Neural cell (in vitro differentiated cells): ENCODE measurements around the gene HIKESHI.

ENCODE experiments used
- EZH2 ChIP-seq: fragments of 200-600, 300-800 bp; shearing (Covaris generic), sonication (generic); IDR thresholded peaks from 2 replicates; pipeline ENCODE4 v1.6.1; 2014; ENCODE audit warnings: antibody characterized with exemption, low read length, borderline replicate concordance, mild to moderate bottlenecking; ENCODE audit not compliant: insufficient read depth, poor library complexity, severe bottlenecking
- MXI1 ChIP-seq: fragments of 450-650 bp; conservative IDR thresholded peaks from 2 replicates; pipeline ENCODE4 v1.6.1; 2014; ENCODE audit warnings: antibody characterized with exemption, mild to moderate bottlenecking; ENCODE audit not compliant: poor library complexity, severe bottlenecking
- POLR2AphosphoS5 ChIP-seq: IDR thresholded peaks from 2 replicates; pipeline ENCODE4 v1.6.1; 2012
- RAD21 ChIP-seq: fragments of 450-650 bp; conservative IDR thresholded peaks from 2 replicates; pipeline ENCODE4 v1.6.1; 2014; ENCODE audit warnings: antibody characterized with exemption, mild to moderate bottlenecking, moderate library complexity
- SMC3 ChIP-seq: fragments of 450-650 bp; conservative IDR thresholded peaks from 2 replicates; pipeline ENCODE4 v1.6.1; 2014; ENCODE audit warnings: antibody characterized with exemption, mild to moderate bottlenecking, moderate library complexity; ENCODE audit not compliant: poor library complexity
- TAF1 ChIP-seq: IDR thresholded peaks from 2 replicates; pipeline ENCODE4 v1.6.1; 2012; ENCODE audit warnings: low read depth
- TF ChIP-seq, protein P1 (sequence below): fragments of 450-650 bp; IDR thresholded peaks from 2 replicates; pipeline ENCODE4 v1.5.1; 2014; ENCODE audit warnings: antibody characterized with exemption, mild to moderate bottlenecking, moderate library complexity; ENCODE audit not compliant: poor library complexity, severe bottlenecking
- TF ChIP-seq, protein P2 (sequence below): IDR thresholded peaks from 2 replicates; pipeline ENCODE4 v1.6.1; 2012; ENCODE audit warnings: borderline replicate concordance

DNA sequence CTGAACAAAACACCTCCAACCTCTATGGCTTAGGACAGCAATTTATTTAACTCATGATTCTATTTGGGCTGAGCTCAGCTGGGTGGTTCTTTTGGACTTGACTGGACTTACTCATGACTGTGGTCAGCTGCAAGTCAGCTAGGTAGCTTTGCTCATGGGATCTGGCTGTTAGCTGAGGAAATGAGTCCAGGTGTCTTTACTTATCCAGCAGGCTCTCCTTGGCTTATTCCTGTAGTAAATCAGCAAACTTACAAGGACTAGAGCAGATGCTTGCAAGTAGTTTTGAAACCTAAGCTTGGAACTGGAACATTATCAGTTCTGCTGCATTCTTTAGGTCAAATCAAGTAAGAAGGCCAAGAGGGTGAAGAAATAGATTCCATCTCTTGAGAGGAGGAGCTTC is 8.0 kb upstream of the HIKESHI start:
- TF ChIP-seq POLR2AphosphoS5 (no peak), EZH2 (no peak), RAD21 (no peak), TAF1 (no peak), SMC3 (no peak), MXI1 (no peak)
- TF ChIP-seq, protein P1, sequence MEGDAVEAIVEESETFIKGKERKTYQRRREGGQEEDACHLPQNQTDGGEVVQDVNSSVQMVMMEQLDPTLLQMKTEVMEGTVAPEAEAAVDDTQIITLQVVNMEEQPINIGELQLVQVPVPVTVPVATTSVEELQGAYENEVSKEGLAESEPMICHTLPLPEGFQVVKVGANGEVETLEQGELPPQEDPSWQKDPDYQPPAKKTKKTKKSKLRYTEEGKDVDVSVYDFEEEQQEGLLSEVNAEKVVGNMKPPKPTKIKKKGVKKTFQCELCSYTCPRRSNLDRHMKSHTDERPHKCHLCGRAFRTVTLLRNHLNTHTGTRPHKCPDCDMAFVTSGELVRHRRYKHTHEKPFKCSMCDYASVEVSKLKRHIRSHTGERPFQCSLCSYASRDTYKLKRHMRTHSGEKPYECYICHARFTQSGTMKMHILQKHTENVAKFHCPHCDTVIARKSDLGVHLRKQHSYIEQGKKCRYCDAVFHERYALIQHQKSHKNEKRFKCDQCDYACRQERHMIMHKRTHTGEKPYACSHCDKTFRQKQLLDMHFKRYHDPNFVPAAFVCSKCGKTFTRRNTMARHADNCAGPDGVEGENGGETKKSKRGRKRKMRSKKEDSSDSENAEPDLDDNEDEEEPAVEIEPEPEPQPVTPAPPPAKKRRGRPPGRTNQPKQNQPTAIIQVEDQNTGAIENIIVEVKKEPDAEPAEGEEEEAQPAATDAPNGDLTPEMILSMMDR = no peak
- TF ChIP-seq, protein P2, sequence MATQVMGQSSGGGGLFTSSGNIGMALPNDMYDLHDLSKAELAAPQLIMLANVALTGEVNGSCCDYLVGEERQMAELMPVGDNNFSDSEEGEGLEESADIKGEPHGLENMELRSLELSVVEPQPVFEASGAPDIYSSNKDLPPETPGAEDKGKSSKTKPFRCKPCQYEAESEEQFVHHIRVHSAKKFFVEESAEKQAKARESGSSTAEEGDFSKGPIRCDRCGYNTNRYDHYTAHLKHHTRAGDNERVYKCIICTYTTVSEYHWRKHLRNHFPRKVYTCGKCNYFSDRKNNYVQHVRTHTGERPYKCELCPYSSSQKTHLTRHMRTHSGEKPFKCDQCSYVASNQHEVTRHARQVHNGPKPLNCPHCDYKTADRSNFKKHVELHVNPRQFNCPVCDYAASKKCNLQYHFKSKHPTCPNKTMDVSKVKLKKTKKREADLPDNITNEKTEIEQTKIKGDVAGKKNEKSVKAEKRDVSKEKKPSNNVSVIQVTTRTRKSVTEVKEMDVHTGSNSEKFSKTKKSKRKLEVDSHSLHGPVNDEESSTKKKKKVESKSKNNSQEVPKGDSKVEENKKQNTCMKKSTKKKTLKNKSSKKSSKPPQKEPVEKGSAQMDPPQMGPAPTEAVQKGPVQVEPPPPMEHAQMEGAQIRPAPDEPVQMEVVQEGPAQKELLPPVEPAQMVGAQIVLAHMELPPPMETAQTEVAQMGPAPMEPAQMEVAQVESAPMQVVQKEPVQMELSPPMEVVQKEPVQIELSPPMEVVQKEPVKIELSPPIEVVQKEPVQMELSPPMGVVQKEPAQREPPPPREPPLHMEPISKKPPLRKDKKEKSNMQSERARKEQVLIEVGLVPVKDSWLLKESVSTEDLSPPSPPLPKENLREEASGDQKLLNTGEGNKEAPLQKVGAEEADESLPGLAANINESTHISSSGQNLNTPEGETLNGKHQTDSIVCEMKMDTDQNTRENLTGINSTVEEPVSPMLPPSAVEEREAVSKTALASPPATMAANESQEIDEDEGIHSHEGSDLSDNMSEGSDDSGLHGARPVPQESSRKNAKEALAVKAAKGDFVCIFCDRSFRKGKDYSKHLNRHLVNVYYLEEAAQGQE = no peak
